HG03521 (cell line): ENCODE measurements around the gene REM2.
A peak's percentile ranks its signal among the peaks of the same experiment; 100 is the strongest.
"Not testable (repeated sequence)": the region's sequence is repeated elsewhere in the genome, so short reads cannot be mapped to it uniquely, and the experiment has no call there.

Source experiments
- ATAC-seq: cut with Tn5 transposase; IDR thresholded peaks from one replicate; pipeline ENCODE4 v1.9.1; 2021; ENCODE audit warnings: mild to moderate bottlenecking, moderate library complexity; ENCODE audit not compliant: unreplicated experiment

The REM2 gene

DNA sequence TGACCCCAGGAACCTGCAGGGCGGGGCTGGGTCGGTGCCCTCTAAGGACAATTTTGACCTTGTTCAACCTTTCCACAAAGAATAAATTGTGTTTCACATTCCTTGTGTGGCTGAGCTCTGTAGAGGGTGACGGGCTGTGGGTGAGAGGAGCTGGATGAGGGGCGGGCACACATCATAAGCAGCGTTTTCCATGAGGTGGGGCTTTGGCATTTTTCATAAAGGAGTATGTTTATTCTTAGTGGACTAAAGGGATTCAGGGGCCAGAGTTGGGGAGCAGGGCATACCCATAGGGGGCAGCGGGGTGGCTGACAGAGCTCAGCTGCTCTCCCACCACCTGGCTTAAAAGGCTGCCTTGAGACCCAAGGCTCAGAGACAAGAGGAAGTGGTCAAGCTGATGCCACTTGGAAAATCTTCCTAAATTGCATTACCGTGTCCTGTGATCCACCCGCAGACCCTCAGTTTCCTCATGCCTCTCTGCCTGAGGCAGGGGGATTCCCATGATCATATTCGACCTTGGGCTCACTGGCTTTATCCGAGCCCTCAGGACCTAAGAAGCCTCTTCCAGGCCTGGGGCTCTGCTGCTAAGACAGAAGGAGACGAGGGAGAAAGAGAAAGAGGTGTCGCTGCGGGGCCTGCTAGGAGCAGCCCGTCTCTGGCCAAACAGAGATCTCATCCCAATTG lies 35.2 kb upstream of the REM2 start:
- ATAC-seq, result no peak

DNA sequence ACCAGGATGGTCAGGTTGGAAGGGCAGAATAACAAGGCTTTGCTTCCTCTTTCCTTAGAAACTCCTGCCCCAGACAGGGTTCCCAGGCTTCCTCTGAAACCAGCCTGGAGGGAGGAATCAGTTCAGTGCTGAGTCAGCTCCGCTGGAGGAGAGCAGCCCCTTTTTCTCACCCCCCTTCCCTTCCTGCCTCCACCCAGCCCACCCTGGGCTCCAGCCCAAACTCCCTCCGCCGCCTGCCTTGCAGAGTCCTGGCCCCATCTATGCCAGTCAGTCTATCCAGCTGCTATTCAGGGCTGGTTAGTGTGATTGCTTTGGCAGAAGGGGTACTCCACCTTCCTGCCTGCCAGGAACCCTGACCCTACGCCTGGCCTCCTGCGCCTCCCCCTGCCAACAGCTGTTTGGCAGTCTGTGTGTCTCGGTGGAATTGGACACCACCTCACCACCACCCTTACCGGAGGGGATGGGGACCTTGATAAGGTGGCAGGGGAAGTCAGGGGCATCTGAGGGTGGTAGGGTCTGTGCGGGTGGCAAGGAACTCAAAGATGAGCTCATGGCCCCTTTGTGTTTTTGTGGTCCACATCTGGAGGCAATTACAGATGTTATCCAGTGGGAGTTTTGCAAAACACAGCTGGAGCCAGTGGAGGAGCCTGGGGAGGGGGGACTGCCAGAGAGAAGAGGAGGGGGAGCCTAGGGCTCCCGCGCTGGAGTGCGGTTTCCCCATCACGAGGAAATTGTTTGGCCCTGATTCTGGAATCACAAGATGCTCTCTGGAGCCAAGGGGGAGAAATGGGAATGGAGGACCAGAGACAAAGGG lies 34.5 kb upstream of the REM2 start:
- no peak for ATAC-seq

DNA sequence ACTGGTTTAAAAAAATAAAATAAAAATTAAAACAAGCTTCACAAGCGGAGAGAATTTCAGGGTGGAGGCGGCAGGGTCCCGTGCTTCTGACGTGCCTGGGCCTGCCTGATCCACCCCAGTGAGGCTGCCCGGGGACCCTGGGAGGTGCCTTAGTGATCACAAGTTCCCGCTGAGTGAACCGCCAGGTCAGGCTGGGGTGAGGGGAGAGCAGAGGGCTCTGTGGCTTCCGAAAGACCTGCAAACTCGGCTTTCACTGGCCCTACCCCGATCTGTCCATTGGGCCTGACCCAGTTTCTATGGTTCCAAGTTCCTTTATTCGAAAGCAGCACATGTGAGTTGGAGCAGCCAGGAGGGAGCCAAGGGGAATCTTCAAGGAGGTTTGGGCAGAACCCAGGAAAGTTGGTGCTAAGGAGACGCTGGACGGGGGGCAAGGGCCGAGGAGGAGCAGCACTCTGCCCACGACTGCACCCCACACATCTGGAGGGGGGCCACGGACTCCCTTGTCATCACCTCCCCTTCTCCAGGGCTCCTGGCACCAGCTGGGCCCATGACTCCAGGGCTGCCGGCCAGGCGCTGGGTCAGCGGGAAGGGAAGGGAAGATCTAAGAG lies 33.7 kb upstream of the REM2 start:
- no peak for ATAC-seq

DNA sequence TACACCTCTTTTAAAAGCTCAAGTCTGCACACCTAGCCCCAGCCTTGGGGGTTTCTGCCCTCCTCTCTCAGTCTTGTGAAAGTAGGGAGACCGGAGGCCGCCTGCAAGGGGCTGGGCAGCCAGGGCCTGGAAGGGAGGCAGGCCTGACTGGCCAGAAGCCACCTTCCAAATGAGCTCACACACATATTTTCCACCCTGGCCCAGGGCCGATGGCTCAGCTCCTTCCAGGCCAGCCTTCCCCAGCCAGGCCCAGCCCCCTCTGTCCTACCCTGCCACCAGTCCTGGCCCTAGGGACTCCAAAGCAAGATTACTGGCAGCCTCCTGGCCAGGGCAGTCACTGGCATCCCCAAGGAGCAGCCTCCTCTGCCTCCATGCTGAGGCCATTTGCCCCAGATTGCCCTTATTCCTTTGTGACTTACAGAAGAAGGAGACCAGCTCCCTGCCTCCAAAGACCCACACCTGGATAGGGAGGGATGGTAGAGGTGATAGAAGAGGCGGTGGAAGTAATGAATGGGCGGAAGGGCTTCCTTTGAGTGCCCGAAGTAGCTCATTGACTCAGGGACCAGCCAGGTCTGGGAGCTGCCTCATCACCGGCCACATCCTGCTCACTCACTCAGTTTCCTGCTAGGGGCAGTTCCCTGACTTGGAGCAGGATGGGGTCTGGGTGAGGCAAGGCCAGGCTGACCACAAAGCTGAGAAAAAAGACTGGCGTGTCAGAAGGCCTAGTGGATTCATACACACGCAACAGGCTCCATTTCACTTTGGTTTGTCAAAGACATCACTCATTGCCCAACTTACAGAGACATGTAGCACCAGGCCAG lies 31.9 kb upstream of the REM2 start:
- no peak for ATAC-seq

DNA sequence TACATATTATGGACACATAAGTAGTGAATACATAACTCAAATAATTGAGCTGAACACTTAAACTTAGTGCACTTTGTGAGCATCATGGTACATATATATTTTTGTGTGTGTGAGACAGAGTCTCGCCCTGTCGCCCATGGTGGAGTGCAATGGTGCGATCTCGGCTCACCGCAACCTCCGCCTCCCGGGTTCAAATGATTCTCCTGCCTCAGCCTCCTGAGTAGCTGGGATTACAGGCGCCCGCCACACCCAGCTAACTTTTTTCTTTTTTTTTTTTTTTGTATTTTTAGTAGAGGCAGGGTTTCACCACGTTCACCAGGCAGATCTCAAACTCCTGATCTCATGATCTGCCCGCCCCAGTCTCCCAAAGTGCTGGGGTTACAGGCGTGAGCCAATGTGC lies 30.8 kb upstream of the REM2 start:
- not testable (repeated sequence) for ATAC-seq

DNA sequence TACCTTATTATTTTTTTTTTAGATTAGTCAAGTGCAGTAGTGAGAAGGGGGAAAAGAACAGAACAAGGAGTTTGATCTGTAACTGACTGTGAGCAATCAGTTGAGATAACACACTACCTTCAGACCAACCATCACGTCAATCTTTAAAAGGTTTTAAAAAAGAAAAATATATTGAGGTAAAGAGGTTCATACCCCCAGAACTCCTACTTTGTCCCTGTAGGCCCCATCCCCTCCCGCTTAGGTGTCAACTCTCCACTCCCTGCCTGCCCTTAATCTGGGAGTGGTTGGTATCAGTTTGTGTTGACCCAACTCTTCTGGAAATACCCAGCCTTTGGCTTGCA lies 30.5 kb upstream of the REM2 start:
- no peak for ATAC-seq

DNA sequence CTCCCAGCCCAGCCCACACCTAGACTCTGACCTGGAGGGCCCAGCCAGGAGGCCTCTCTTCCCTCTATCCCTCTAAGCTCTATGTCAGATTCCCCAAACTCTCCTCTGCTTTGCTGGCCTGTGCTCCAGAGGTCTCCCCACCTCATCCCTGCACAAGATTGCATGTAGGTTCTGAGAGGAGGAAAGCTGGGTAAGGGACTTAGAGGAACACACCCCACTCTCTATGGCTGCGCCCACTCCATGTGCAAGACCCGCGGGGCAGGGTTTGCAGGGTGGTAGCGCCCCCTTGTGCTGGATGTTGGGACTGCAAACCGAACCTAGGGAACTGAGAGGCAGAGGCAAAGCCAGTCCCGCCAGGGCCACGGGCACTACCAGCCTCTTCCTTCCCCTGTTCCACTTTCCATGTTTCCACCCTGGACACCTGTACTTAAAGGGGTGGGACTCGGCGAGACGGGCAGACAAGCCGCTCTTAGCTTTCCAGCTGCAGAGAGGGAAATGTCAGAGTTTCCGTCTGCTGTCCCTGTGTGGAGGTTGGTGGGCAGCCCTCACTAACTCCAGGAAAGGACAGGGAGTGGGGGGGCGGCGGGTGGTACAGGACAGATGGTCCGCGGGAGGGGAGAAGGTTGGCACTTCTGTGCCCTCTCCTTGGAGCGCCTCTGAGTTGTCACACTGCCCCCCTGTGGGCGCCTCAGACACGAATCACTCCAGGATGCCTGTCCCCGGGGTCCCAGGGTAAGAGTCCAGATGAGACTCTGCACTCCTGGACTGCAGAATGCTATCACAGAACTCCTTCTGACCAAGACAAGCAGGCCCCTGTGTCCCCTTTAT lies 29.9 kb upstream of the REM2 start:
- peak; percentile 72 for ATAC-seq

DNA sequence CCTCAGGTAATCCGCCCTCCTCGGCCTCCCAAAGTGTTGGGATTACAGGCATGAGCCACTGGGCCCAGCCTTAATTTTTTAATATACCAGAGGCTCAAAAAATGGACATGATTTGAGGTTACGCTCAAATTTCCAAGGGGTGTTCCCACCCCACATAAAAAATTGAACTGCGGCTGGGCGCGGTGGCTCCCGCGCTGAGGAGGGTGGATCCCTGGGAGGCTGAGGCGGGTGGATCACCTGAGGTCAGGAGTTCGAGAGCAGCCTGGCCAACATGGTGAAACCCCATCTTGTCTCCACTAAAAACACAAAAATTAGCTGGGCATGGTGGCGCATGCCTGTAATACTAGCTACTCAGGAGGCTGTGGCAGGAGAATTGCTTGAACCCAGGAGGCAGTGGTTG lies 28.7 kb upstream of the REM2 start:
- ATAC-seq, result not testable (repeated sequence)

DNA sequence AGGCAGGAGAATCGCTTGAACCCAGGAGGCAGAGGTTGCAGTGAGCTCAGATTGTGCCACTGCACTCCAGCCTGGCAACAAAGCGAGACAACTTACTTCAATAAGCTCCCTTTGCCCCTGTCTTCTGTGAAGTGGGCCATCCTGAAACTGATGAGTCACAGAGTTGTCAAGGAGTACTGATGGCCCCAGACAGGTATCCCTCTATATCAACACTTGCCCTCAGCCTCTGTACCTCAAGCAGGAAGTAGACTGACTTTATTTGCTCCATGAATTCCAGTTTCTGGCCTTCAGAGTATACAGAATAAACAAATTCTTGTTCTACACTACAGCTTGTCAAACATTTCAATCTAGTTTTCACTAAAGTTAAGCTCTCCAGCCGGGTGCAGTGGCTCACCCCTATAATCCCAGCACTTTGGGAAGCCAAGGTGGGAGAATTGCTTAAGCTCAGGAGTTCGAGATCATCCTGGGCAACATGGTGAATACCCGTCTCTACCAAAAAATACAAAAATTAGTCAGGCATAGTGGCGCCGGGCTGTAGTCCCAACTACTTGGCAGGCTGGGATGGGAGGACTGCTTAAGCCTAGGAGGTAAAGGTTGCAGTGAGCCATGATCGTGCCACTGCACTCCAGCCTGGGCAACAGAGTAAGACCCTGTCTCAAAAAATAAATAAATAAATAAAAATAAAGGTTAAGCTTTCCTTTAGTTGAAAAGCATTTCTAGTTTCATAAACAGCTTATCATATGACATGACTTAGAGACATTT lies 27.9 kb upstream of the REM2 start:
- ATAC-seq, result no peak

DNA sequence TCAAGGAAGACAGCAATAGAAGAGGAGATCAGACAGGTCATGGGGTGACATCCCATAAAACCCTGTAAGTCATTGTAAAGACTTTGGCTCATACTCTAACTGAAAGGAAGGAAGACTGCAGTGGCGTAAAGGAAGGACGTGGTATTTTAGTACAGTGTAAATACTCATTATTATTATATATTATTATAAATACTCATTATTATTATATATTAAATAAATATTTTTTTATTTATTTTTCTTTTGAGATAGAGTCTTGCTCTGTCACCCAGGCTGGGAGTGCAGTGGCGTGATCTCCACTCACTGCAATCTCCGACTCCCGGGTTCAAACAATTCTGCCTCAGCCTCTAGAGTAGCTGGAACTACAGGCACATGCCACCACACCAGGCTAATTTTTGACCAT lies 26.6 kb upstream of the REM2 start:
- ATAC-seq, result no peak

DNA sequence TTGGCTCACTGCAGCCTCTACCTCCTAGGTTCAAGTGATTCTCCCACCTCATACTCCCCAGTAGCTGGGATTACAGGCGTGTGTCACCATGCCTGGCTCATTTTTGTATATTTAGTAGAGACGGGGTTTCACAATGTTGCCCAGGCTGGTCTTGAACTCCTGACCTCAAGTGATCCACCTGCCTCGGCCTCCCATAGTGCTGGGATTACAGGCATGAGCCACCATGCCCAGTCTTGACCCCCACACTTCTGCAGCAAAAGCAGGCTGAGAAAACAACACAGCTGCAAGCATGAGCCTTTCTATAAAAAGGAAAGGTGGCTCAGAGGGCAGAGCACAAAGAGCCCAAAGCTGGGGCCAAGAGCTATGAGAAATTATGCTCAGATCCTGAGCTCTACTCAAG lies 22.6 kb upstream of the REM2 start:
- ATAC-seq, result not testable (repeated sequence)

DNA sequence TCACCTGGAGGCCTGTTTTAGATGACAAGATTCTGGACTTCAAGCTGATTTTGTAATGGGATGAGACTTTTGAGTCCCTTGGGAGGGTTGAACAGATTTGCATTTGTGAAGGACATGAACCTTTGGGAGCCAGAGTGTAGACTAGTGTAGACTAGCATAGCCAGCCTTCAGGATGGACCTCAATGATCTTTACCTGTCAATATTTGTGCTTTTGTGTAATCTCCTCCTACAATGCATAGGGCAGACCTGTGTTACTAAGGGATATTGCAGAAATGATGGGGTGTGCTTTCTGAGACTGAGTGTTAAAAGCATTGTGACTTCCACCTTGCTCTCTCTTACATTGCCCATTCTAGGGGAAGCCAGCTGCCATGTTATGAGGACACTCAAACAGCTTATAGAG lies 21.4 kb upstream of the REM2 start:
- ATAC-seq, result no peak

DNA sequence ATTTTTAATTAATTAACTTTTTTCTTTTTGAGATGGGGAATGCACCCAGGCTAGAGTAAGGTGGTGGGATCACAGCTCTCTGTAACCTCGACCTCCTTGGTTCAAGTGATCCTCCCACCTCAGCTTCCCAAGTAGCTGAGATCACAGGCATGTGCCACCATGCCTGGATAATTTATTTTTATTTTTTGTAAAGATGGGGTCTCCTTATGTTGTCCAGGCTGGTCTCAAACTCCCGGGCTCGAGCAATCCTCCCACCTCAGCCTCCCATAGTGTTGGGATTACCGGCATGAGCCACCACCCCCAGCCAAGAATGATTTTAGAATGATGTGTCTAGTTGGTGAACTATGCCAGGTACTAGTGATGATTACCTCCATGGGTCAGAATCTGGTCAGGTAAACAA lies 18.0 kb upstream of the REM2 start:
- ATAC-seq, result no peak

DNA sequence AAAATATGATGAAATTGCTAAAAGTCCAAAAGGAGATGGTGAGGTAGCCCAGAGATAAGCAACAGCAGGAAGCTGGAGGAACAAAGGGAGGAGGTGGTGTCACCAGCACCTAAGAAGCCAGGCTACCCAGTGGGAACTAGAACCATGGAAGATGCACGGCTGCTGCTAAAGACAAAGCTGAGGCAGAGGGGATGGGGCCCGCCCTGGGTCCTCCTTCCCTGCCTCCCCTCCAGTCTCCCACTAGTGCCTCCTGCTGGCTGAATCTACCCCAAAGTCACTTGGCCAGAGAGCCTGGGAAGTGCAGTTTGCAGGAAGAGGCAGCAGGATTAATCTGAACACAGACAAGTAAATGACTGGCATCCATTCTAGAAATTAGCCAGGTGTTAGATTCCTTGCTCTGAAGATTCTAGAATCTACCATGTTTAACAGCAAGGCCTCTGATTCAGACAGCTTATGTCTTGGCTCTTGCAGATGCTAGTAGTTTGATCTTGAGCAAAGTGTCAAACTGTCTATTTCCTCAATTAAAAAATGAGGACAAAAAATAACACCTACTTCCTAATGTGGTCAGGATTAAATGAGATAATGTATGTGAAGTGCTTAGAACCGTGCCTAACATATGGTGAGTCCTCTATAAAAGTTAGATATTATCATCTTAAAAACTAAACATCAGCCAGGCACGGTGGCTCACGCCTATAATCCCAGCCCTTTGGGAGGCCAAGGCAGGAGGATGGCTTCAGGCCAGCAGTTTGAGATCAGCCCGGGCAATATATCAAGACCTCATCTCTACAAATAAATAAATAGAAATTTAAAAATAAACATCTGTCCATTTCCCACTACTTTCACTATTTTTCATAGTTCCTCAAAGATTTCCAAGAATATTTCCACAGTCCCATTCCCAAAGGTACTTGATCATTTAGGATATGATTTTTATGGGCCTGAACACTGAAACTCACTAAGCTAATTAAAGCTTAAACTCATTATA lies 17.3 kb upstream of the REM2 start:
- ATAC-seq, result no peak

DNA sequence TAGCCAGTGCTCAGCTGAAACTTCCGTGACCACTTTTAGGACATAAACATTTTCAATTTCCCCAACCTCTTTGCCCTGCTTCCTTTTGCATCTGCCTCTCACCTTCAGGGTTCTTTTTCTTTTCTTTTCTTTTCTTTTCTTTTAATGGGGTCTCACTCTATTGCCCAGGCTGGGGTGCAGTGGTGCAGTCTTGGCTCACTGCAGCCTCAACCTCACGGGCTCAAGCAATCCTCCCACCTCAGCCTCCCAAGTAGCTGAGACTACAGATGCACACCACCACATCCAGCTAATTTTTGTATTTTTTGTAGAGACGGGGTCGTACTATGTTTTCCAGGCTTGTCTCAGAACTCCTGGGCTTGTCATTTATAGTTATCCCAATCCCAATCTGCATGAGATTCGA lies 16.1 kb upstream of the REM2 start:
- no peak for ATAC-seq

DNA sequence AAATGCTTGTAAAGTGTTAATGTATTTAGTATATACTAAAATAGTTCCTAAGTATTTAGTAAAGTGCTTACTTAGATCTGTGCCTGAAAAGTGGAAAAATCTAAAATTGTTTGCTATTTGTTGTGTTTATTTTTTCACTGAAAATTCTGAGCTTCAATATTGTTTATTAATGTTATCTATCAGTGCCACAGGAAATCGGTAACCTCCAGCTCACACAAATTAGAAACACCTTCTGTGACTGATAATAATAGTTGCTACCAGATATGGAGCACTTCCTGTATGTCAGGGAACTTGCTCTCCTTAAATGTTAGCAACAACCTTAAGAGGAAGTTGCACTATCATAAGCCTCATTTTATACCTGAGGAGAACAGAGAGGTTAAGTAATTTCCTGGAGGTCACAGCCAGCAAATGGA lies 12.2 kb upstream of the REM2 start:
- peak; percentile 23 for ATAC-seq

DNA sequence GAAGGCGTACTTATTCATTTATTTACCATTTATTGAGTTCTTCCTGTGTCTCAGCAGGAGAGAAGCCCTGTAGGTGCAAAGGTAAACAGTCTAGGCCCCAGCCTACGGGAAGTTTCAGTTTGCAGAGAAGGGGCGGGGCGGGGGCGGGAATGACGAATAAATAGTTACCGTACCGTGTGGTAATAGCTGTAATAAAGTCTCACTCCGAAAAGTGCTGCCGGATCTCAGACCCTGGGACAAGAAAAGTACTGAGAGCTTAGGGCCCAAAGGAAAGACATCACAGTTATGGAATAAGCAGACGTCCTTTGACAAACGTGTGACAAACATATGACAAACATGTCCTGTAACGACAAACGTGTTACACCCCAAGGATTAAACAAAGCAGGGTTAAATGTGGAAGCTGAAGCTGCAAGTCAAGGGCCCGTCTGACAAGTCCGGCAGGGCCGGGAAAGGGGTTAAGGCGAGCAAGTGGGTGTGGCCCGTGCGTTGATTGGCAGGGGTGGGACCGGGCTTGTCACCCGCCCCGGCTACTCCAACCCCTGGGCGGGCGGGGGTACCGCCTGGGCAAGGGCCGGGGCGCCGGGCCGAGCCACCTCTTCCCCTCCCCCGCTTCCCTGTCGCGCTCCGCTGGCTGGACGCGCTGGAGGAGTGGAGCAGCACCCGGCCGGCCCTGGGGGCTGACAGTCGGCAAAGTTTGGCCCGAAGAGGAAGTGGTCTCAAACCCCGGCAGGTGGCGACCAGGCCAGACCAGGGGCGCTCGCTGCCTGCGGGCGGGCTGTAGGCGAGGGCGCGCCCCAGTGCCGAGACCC lies 11.6 kb upstream of the REM2 start, which contains the start of gene LRP10:
TSS of gene LRP10 (plus strand) at position 517 of the 809 bp plus-strand sequence. CDS start 564 bp downstream, outside the sequence.
- peak; percentile 70 for ATAC-seq
